SIG-M5 treated with dmso at 0.1 percent for 504 hours (cell line): ENCODE results near the gene ULK4.
A peak's percentile ranks its signal among the peaks of the same experiment; 100 is the strongest.
"Not testable (repeated sequence)": the region's sequence is repeated elsewhere in the genome, so short reads cannot be mapped to it uniquely, and the experiment has no call there.

Source experiments
- DNase-seq: peaks from one replicate; lab custom pipeline; 2025; ENCODE audit not compliant: unreplicated experiment; lab: John Stamatoyannopoulos, UW

ULK4 gene

DNA sequence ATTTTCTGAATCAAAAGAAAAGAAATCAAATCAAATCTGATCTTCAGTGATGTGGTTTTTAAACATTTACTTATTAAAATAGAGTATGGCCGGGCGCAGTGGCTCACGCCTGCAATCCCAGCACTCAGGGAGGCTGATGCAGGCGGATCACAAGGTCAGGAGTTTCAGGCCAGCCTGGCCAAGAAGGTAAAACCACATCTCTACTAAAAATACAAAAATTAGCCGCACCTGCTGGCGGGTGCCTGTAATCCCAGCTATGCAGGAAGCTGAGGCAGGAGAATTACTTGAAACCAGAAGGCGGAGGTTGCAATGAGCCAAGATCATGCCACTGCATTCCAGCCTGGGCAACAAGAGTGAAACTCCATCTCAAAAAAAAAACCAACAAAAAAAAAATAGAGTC is 169.1 kb downstream of the ULK4 start:
- DNase-seq = no peak

DNA sequence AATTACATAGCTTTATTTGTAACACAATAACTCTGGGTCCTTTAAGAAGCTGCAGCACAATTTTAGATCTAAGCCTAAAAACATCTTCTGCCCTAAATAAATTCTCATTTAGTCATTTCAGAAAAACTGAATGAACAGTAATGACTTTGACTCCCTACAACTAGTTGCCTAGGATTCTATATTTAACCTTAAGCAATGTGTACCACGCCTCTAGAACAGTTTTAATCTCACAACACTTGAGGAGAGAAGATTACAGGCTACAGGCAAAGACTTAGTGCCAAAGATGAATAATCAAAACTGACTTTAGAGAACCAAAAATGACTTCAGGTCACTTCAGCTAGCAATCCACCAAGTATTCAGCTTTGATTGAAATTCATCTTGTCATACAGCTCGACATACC is 192.8 kb downstream of the ULK4 start:
- DNase-seq = no peak

DNA sequence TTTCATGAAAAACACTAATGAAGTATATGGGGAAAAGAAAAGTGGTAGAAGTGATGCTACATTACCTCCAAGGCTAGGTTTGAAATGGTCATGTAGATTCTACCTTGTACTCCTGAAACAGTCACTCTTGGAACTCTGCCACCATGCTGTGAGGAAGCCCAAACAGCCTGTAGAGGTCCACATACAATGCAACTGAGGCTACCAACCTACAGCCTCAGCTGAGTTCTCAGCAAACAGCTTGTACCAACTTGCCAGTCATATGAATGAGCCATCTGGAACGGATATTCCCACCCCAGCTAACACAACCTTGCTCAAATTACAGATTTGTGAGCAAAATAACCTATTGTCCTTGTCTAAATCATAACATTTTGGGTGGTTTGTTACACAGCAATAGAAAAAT is 193.5 kb downstream of the ULK4 start:
- DNase-seq = no peak

DNA sequence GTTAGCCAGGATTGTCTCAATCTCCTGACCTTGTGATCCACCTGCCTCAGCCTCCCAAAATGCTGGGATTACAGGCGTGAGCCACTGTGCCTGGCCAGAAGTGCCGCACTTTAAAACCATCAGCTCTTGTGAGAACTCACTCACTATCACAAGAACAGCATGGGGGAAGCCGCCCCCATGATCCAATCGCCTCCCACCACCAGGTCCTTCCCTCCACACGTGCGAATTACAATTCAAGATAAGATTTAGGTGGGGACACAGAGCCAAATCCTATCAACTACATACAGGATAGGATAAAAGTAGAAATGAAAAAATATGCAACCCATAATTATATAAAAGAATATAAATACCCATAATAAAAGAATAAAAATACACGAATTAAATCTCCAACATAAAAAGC is 199.0 kb downstream of the ULK4 start:
- DNase-seq = not testable (repeated sequence)

DNA sequence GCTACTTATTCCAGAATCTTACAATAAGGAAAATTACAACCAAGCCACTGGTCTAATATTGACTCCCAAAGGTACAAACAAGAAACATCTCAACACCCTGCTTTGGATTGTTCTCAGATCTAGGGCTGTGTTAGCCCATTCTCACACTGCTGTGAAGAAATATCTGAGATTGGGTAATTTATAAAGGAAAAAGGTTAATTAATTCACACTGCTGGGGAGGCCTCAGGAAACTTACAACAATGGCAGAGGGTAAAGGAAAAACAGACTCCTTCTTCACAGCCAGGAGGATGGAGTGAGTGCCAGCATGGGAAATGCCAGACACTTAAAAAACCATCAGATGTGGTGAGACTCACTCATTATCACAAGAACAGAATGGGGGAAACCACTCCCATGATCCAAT is 208.3 kb downstream of the ULK4 start:
- DNase-seq = no peak

DNA sequence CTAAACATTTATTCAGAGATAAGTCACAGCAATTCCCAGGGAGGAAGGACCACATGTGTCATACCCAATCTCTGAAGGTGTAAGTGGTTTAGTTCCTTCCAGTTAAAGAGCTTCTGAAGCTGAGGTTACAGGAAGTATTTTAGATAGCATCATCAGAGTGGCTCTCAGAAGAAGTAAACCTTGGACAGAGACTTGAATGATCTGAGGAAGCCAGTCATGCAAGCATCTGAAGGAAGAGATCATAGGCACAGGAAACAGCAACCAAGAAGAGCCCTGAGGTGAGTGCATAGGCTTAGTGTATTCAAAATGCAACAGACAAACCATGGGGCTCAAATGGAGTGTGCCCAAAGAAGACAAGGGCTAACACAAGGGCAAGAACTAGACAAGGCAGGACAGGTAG is 210.3 kb downstream of the ULK4 start:
- no peak for DNase-seq

DNA sequence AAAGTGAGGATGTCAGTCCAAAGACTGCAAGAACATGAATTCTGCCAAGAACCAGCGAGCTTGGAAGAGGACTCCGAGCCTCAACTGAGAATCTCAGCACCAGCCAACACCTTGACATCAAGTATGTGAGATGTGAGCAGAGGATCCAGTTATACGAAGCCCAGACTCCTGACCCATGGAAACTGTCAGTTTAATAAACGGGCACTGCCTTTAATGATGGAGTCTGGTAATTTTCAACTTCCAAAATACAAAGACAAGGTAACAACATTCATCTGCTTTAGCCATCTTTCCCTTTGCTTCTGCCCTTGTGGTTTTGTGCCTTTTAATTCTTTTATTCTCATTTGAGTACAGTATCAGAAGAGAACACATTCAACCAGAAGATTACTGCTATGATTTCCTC is 211.9 kb downstream of the ULK4 start:
- DNase-seq = no peak

DNA sequence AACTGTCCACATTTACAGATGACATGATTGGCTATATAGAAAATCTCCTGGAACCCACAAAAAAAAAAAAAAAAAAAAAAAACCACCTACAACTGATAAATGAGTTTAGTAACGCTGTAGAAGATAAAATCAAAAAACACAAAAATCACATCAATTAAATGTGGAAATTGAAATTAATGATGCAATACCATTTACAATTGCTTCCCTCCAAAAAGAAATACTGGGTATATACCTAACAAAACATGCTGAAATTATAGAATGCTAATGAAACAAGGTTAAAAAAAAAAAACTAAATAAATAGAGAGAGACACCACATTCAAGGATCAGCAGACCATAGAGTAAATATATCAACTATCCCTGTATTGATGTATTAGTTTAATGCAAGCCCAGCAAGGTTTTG is 215.7 kb downstream of the ULK4 start:
- DNase-seq = no peak

DNA sequence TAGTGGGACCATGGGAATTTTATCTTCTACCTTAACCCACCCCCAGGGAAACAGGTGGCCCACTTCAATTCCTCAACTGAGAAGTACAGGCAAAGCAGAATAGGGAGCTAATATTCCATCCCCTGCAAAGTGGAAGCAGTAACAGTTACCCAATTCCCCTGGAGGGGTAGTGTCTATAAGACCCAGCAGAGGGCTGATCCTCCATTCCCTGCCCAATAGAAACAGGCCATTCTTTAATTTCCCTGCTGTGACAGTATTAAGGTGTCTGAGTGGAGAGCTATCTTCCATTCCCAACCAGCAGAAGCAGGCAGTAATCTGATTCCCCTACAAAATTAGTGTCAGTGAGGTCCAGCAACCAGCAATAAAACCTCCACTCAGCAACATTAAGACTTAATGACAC is 219.8 kb downstream of the ULK4 start:
- no peak for DNase-seq

DNA sequence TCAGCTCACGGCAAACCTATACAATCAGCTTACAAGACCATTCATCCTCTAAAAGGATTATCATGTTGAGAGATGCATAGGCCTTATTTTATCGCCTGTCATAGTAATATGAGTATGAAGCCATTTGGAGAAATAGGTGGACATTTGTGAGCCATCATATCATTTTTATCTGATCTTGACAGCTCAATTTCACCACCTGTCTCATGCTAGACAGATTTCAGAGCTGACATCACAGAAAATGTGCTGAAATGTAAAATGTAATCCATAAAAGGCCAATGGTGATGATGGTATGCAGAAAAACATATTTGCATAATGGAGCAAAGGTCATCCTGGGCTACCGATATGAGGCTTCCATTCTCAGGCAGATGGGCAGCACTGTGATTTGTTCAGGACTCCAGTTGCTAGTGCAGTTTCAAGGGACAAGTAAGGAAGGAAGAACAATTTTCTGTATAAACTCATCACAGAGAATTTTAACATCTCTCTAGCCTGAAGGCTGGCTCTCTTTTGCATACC is 221.5 kb downstream of the ULK4 start:
- DNase-seq = no peak

DNA sequence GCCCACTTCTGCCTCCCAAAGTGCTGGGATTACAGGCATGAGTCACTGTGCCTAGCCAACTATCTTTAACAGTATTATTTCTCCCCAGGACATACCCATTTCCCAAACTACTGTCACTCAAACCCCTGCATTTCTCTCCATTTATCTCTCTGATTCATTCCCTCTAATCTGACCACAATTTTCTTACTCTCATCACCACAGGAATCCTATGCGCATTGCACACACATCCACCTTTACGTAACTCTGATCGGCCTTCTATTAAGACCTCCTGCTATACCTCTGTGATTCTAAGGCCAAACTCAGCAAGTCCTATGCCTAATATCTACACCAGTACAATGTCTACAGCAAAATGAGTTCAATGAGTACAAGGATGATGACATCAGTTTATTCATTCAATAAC is 235.0 kb downstream of the ULK4 start:
- no peak for DNase-seq

DNA sequence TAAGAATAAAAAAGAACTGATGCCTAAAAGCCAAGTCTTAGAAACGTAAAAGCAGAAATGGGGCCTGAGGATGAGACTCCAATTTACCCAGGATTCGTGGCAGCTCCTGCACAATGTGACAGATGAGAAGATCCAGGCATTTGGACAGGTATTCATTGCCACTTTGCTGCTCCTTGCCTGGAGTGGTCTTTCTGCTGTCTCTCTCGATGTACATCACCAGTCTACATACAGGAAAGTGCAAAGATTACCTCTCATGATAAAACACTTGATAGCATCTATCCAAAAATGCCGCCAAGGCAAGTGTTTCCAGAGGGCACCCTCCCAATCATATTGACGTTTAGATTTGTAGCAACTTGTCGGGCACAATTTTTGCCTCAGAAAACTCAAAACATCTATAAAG is 244.3 kb downstream of the ULK4 start:
- no peak for DNase-seq

DNA sequence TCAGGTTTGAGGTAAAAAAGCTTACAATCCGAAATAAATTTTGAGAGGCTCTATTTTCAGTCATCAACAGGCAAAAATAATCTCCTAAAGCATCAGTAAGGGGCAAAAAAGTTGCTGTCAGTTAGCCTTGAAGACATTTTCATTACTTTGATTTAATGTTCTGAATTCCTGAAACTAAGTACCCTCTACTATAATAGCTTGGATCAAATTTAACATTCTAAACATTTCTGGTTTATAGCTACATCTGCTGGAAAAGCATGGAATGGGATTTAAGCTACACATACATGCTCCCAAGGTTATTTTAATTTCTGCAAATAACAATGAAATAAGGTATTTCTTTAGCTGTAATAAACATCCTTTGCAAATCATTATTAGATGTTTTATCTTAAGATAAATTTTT is 245.4 kb downstream of the ULK4 start:
- no peak for DNase-seq

DNA sequence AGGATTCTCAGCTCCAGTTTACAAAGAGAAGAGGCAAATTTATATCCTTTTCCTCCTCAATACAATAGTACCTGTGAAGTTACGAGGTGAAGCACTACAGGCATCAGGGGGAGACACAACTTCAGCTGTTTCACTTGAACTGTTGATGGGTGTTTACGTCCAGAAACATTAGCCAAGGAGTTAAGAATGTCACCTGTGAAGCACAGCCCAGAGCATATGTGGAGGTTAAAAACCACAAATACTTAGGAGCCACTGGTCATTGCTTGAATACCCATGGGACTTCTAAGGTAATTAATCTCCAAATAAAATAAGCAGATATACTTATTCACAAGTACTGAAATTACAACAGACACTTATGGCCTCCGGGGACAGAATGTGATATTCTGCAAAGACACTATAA is 246.5 kb downstream of the ULK4 start:
- no peak for DNase-seq

DNA sequence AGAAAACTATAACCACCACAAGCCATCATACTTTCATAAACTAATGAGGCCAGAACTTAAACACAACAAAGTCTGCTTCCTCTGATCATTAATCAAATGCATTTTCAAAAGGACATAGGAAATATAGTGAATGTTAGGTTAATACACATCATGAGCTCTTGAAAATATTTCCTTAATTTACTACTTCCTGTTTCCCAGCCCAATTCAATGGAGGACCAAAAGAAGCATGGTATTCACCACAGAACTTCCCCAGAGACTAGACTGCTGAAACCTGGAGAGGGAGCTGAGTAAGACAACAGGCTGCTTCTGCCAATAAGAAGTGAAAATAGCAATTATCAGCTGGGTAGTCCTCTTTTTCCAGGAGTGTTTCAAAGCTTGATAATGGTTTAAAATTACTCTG is 250.3 kb downstream of the ULK4 start:
- DNase-seq = peak; percentile 20

DNA sequence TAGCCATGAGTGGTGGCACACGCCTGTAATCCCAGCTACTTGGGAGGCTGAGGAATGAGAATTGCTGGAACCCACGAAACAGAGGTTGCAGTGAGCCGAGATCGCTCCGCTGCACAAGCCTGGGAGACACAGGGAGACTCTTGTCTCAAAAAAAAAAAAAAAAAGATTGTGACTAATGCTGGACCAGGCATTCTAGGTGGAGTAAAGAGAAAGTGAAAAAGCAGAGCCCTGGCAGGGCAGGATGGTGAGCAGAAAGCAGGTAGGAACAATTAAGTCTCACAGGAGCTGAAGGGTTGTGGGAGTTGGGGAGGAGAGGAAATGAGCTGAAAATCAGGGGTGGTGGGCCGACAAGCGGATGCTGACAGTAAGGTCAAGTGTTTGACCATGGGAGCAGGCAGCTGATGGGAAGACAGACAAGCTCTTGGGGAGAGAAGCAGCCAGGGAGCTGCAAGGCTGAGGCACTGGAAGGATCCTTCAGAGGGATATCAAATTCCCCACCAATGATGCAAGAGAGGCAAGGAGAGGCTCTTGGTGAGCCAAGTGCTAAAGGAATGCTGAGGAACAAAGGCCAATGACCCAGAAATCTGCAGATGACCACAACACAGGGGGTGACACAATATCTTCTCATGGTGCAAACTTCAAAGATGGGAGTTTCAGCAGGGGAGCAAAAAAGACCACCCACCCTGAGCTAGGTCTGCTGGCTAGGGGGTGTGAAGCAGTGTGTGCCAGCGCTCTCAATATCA is 251.1 kb downstream of the ULK4 start:
- DNase-seq = no peak

DNA sequence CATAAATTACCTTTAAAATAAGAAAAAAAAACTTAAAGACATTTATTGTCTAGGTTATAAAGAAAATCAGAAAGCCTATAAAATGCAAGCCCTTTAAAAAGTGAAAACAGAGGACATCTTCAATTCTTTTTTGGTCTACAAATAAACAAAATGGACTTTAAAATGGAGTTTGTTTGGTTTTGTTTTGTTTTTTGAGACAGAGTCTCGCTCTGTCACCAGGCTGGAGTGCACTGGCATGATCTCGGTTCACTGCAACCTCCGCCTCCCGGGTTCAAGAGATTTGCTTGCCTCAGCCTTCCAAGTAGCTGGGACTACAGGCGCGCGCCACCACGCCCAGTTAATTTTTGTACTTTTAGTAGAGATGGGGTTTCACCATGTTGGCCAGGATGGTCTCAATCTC is 252.7 kb downstream of the ULK4 start:
- DNase-seq = not testable (repeated sequence)

DNA sequence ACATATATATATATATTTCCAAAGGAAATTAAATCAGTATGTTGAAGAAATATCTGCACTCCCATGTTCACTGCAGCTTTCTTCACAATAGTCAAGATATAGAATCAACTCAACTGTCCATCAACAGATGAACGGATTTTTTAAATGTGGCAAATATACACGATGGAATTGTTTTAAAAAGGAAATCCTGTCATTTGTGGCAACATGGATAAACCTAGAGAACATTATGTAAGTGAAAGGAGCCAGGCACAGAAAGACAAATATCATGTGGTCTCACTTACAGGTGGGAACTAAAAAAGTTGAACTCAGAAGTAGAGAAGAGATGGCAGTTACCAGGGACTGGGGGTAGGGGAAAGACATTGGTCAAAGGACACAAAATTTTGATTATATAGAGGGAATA is 253.7 kb downstream of the ULK4 start:
- no peak for DNase-seq

DNA sequence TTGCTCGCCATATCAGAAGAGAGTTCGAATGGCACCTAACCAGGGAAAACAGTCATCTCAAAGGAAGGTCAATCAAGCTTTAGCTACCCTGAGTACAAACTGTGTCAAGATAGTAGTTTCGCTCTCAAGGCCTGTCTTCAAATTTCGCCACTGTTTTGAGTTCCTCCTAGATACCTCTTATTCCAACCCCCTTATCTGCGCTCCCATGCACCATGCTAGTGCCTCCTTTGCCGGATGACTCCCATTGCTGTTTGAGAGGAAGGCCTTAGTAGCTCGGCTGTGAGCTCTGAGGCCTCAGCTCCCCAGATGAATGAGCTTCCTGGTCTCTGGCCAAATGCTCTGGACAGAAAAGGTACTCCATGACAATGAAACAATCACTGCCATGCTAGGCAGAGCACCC is 256.0 kb downstream of the ULK4 start:
- no peak for DNase-seq

DNA sequence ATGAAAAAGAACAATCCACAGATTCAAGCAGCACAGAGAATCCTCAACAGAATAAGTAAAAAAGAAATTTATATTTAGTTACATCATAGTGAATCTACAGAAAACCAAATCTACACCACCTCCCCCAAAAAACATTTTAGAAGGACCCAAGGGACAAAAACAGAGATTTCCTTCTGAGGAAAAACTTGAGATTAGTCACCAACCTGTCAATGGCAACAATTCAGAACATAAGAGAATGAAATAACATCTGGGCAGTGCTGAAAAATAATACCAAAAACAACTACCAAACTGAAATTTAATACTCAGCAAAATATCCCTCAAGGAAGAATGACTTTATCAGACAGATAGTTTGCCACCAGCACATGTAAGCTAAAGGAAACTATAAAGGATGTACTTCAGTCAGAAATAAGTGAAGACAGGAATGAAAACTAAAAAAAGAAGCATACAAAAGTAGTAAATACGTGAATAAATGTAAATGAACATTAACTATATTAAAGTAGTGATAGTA is 260.7 kb downstream of the ULK4 start:
- no peak for DNase-seq

DNA sequence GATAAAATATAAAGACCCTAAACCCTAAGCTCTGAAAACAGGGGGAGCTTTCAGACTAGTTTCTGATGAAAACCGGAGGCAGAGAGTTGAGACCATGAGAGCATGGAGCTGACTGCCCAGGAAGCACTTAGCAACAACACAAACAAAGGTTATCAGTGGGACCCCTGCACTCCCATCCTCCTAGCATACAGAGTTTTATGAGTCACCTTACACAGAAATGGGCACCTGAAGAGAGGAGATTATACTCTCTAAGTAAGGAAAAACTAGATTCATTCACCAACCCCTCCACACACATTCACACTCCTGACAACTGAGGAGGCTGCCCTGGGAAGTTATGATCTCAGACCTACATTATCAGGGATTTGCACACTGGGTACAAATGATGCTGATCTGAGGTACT is 261.7 kb downstream of the ULK4 start:
- DNase-seq = no peak

DNA sequence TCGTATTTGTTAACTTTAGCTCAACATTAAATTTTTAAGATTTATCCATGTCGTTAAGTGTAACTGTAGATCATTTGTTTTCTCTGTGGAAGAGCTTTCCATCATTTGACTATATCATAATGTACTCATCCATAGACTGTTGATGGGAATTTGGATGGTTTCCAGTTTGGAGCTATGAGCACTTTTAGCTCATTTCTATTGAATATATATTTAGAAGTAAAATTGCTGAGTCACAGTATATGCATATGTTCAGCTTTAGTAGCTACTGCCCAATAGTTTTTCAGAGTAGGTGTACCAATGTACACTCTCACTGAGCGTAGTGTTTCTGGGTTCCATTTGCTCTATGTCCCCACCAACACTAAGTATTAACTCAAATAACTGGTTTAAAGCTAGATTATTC is 263.0 kb downstream of the ULK4 start:
- no peak for DNase-seq

DNA sequence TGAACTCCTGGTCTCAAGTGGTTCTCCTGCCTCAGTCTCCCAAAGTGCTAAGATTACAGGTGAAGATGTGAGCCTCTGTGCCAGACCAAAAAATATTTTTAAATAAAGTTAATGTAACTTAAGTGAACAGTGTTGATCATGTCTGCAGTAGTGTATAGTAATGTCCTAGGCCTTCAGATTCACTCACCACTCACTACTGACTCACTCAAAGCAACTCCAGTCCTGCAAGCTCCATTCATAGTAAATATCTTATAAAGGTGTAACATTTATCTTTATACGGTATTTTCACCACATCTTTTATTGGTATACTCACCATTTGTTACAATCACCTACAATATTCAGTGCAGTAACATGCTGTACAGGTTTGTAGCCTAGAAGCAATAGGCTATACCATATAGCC is 264.2 kb downstream of the ULK4 start:
- DNase-seq = no peak
